GM12878 (cell line): ENCODE results near the gene CANX.

Experiments
- CEBPB ChIP-seq, 2 experiments: fragments of 150-350 bp in 1 of 2; IDR thresholded peaks; 2 replicates each; pipeline ENCODE4 v1.6.1; 2012 to 2014; ENCODE audit warnings: low read depth in 2 of 2, low read length in 2 of 2, borderline replicate concordance in 1 of 2, inconsistent platforms in 1 of 2
- EP300 ChIP-seq, 2 experiments: fragments of 150-350 bp in 1 of 2; IDR thresholded peaks; 2 replicates each; pipeline ENCODE4 v1.6.1; 2011 to 2012; ENCODE audit warnings: low read depth in 2 of 2, low read length in 2 of 2, borderline replicate concordance in 1 of 2, improper control_type of control experiment in 1 of 2, inconsistent platforms in 1 of 2; ENCODE audit not compliant: control insufficient read depth in 1 of 2
- POLR2A ChIP-seq: IDR thresholded peaks from 2 replicates; pipeline ENCODE4 v1.6.1; 2011; ENCODE audit warnings: low read depth, mild to moderate bottlenecking, low read length
- POLR2AphosphoS5 ChIP-seq: IDR thresholded peaks from 2 replicates; pipeline ENCODE4 v1.6.1; 2011; ENCODE audit warnings: mild to moderate bottlenecking, low read length, inconsistent platforms
- RAD51 ChIP-seq: fragments of 450-650 bp; IDR thresholded peaks from 2 replicates; pipeline ENCODE4 v1.6.1; 2016; ENCODE audit warnings: moderate library complexity, mild to moderate bottlenecking, inconsistent platforms
- SMC3 ChIP-seq: IDR thresholded peaks from 2 replicates; pipeline ENCODE4 v1.6.1; 2011; ENCODE audit warnings: low read length, improper control_type of control experiment, borderline replicate concordance
- TF ChIP-seq, protein P1 (sequence below), 3 experiments: IDR thresholded peaks in 2 of 3; conservative IDR thresholded peaks in 1 of 3; 2 replicates each; pipeline ENCODE4 v1.5.1; 2011; ENCODE audit warnings: low read depth in 3 of 3, low read length in 3 of 3, mild to moderate bottlenecking in 3 of 3, control low read depth in 2 of 3, moderate library complexity in 2 of 3, inconsistent platforms in 1 of 3, mixed read lengths in 1 of 3; ENCODE audit not compliant: control insufficient read depth in 2 of 3, insufficient read depth in 1 of 3; ENCODE audit errors: extremely low read depth in 1 of 3

DNA sequence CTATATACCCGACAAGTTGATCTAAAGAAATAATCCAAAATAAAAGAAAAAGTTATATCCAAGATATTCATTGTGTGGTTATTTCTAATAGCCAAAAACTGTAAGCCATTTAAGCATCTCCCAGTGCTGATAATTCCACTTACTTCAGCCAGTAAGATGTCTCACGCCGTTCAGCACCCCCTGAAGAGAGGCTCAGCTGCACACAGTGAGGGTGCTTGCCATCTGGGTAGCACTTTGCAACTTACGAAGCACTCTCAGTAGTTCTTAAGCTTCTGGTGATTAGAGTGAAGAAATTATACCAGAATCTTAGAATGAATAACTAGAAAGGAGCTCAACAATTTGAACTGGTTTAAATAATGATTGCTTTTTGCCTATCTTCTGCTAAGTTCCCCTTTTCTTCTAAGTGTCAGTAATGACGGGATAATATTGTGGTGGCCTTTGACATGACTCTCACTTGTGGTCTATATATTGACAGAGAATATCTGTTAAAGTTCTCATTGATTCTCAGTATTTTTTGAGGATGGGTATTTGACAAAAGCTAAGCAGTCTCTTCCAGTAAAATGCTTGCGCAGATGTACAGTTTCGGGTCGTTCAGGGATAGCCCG lies 68.8 kb downstream of the CANX start:
- no peak for TF ChIP-seq RAD51
- TF ChIP-seq, protein P1, sequence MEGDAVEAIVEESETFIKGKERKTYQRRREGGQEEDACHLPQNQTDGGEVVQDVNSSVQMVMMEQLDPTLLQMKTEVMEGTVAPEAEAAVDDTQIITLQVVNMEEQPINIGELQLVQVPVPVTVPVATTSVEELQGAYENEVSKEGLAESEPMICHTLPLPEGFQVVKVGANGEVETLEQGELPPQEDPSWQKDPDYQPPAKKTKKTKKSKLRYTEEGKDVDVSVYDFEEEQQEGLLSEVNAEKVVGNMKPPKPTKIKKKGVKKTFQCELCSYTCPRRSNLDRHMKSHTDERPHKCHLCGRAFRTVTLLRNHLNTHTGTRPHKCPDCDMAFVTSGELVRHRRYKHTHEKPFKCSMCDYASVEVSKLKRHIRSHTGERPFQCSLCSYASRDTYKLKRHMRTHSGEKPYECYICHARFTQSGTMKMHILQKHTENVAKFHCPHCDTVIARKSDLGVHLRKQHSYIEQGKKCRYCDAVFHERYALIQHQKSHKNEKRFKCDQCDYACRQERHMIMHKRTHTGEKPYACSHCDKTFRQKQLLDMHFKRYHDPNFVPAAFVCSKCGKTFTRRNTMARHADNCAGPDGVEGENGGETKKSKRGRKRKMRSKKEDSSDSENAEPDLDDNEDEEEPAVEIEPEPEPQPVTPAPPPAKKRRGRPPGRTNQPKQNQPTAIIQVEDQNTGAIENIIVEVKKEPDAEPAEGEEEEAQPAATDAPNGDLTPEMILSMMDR (IDR thresholded peaks at IDR 0.05 in 2 of 3, conservative IDR thresholded peaks at IDR 0.05 in 1 of 3; ENCODE audit: control insufficient read depth in 2 of 3, extremely low read depth in 1 of 3, insufficient read depth in 1 of 3, low read depth in 3 of 3, low read length in 3 of 3), result no peak
- no peak for TF ChIP-seq POLR2AphosphoS5
- no peak for TF ChIP-seq POLR2A
- no peak for TF ChIP-seq EP300 (IDR thresholded peaks at IDR 0.05; ENCODE audit: borderline replicate concordance in 1 of 2, control insufficient read depth in 1 of 2, low read depth in 2 of 2, low read length in 2 of 2)
- no peak for TF ChIP-seq SMC3
- no peak for TF ChIP-seq CEBPB (IDR thresholded peaks at IDR 0.05; ENCODE audit: borderline replicate concordance in 1 of 2, low read depth in 2 of 2, low read length in 2 of 2)
